DOHH2 (cell line): ENCODE data around the gene HSPG2.

Source experiments
- H3F3A ChIP-seq: fragments of 200-600 bp; sonication (generic), shearing (Covaris generic); 2 replicates; pipeline ENCODE4 v1.6.0; 2016; ENCODE audit warnings: antibody characterized with exemption, mild to moderate bottlenecking; ENCODE audit not compliant: control insufficient read depth, insufficient read depth
- H3K27ac ChIP-seq: fragments of 200-600 bp; sonication (generic); 2 replicates; pipeline ENCODE4 v1.5.1; 2014; ENCODE audit warnings: low read depth, mild to moderate bottlenecking, low read length, moderate library complexity
- H3K27me3 ChIP-seq: fragments of 200-600 bp; sonication (generic); 2 replicates; pipeline ENCODE4 v1.6.1; 2014; ENCODE audit warnings: mild to moderate bottlenecking, low read length, mixed read lengths; ENCODE audit not compliant: control insufficient read depth
- H3K36me3 ChIP-seq: fragments of 200-600 bp; sonication (generic); 2 replicates; pipeline ENCODE4 v1.6.1; 2014; ENCODE audit warnings: mild to moderate bottlenecking, low read length, moderate library complexity, mixed read lengths; ENCODE audit not compliant: control insufficient read depth
- H3K4me1 ChIP-seq: fragments of 200-600 bp; sonication (generic); 2 replicates; pipeline ENCODE4 v1.6.1; 2014; ENCODE audit warnings: mild to moderate bottlenecking, low read length, mixed read lengths; ENCODE audit not compliant: control insufficient read depth
- H3K4me2 ChIP-seq: fragments of 200-600 bp; sonication (generic); 2 replicates; pipeline ENCODE4 v1.6.0; 2014; ENCODE audit warnings: mild to moderate bottlenecking, low read length, moderate library complexity
- H3K4me3 ChIP-seq: fragments of 200-600 bp; sonication (generic); 2 replicates; pipeline ENCODE4 v1.5.1; 2014; ENCODE audit warnings: mild to moderate bottlenecking, low read length, mixed read lengths
- H3K79me2 ChIP-seq: fragments of 200-600 bp; sonication (generic); 2 replicates; pipeline ENCODE4 v1.6.1; 2014; ENCODE audit warnings: mild to moderate bottlenecking, low read length, mixed read lengths; ENCODE audit not compliant: control insufficient read depth
- H3K9me2 ChIP-seq: fragments of 200-600 bp; sonication (generic); replicated peaks from 2 replicates; pipeline ENCODE4 v1.6.1; 2014; ENCODE audit warnings: mild to moderate bottlenecking, low read length, mixed read lengths; ENCODE audit not compliant: control insufficient read depth
- H3K9me3 ChIP-seq: fragments of 200-600 bp; sonication (generic); 2 replicates; pipeline ENCODE4 v1.6.1; 2014; ENCODE audit warnings: antibody characterized with exemption, low read length, mixed read lengths; ENCODE audit not compliant: control insufficient read depth, insufficient read depth
- H4K20me1 ChIP-seq: fragments of 200-600 bp; sonication (generic); 2 replicates; pipeline ENCODE4 v1.6.0; 2014; ENCODE audit warnings: low read depth, mild to moderate bottlenecking, antibody characterized with exemption, low read length, moderate library complexity; ENCODE audit not compliant: control insufficient read depth, insufficient read depth
- CTCF ChIP-seq: fragments of 200-600 bp; sonication (generic); IDR thresholded peaks from one replicate; pipeline ENCODE4 v1.5.1; 2014; ENCODE audit warnings: antibody characterized with exemption, mild to moderate bottlenecking, low read depth, low read length; ENCODE audit not compliant: poor library complexity, severe bottlenecking
- EZH2phosphoT487 ChIP-seq: fragments of 200-600 bp; sonication (generic); IDR thresholded peaks from 2 replicates; pipeline ENCODE4 v1.6.1; 2017; ENCODE audit warnings: borderline replicate concordance, mild to moderate bottlenecking, antibody characterized with exemption, low read length, moderate library complexity, mixed read lengths

Gene HSPG2

DNA sequence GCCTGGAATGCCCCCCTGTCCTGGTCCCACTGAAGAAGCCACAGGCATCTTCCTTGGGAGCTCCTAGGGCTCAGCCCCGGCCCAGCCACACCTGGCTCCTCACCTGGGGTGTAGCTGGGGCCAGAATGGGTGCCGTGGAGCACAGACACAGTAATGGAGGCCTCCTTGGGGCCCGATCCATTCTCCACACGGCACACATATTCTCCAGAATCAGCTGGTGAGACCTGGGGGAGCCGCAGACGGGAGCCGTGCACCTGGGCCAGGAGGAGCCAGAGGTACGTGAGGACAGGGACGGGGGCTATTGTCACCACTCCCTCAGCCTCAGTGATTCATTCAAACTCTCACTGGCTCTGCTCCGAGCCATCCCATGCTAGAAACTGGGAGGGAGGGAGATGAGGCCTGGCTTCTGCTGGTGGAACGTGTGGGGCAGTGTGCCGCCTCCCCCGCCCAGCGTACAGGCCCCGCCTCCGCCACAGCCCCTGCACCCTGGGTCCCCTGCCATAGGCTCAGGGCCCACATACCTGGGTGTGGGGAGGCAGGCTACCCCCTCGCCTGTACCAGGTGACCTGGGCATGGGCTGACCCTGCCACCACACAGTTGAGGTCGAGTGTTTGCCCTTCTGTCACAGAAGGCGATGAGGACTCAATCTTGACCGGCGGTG, 82.9 kb downstream of the HSPG2 start:
- Histone ChIP-seq H3K27me3 (no peaks in the 10 kb centered on the region), H3K36me3 (no peaks in the 10 kb centered on the region), H3K4me2 (no peak overlapping the region), H3F3A (no peaks in the 10 kb centered on the region), H3K79me2 (no peaks in the 10 kb centered on the region), H3K4me3 (no peak overlapping the region), H3K9me3 (no peaks in the 10 kb centered on the region), H3K27ac (no peak overlapping the region), H4K20me1 (no peaks in the 10 kb centered on the region), H3K4me1 (no peaks in the 10 kb centered on the region), H3K9me2 (no peaks in the 10 kb centered on the region)
- TF ChIP-seq CTCF (no peak), EZH2phosphoT487 (no peak)

DNA sequence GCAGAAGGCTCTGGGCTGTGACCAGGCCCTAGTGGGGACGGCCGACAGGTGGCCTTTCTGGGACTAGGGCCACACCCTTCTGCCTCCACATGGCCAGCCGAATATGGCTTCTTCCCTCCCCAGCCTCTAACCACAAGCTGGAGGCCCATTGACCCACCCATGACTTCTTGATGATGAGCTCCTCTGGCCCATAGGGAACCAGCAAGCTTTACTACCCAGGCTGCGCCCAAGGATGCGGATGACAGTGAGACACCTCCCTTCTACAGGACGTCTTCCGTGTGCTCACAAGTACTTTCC, 84.0 kb downstream of the HSPG2 start:
- H3K4me2 ChIP-seq: no peak overlapping the region
- H3K27ac ChIP-seq: no peak overlapping the region
- H3K36me3 ChIP-seq: no peaks in the 10 kb centered on the region
- no peak for TF ChIP-seq CTCF
- TF ChIP-seq EZH2phosphoT487: no peak
- no peaks in the 10 kb centered on the region for H3K27me3 ChIP-seq
- H3K4me3 ChIP-seq: no peak overlapping the region
- H3K79me2 ChIP-seq: no peaks in the 10 kb centered on the region
- H3F3A ChIP-seq: no peaks in the 10 kb centered on the region
- no peaks in the 10 kb centered on the region for H3K4me1 ChIP-seq
- H4K20me1 ChIP-seq: no peaks in the 10 kb centered on the region
- H3K9me3 ChIP-seq: no peaks in the 10 kb centered on the region
- no peaks in the 10 kb centered on the region for H3K9me2 ChIP-seq

DNA sequence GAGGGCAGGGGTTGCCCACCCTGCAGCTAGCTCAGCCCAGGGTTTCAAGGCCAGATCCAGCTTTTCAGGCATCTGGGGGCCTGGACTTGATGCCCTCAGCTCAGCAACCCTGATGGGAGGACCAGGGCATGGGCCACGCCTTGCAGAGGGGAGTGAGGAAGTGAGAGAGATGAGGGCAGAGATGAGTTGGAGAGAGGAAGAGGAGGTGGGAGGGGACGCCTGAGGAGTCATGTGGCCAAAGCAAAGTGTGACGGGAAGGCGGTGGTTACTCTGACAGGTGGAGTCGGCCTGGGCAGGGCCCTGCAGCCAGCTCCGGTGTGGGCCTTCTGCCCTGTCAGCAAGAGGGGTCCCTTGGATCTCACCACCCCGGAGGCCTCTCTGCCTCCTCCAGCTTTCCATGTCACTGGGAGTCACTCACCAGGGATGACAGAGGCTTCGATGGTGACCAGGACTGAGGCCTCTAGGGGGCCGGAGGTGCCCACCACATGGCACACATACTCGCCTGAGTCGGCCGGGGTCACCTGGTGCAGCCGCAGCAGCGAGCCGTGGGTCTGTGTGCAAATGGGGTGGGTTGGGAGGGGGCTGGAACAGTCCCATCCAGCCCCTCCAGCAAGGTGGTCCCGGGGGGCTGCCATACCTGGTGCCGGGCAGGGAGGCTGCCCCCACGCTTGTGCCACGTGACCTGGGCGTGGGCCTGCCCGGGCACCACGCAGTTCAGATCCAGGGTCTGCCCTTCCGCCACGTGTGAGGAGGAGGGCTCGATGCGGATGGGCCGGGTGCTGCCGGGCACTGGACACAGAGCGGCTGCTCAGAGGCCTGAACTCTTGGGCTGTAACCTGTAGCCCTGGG, 84.6 kb downstream of the HSPG2 start:
- Histone ChIP-seq H3K27me3 (no peaks in the 10 kb centered on the region), H3F3A (no peaks in the 10 kb centered on the region), H3K79me2 (no peaks in the 10 kb centered on the region), H3K4me1 (no peaks in the 10 kb centered on the region), H3K4me3 (no peak overlapping the region), H3K9me3 (no peaks in the 10 kb centered on the region), H3K9me2 (no peaks in the 10 kb centered on the region), H4K20me1 (no peaks in the 10 kb centered on the region), H3K27ac (no peak overlapping the region), H3K4me2 (no peak overlapping the region), H3K36me3 (no peaks in the 10 kb centered on the region)
- TF ChIP-seq CTCF (no peak), EZH2phosphoT487 (no peak)
